ENCODE data around the gene BTC.
A peak's percentile ranks its signal among the peaks of the same experiment; 100 is the strongest.
"Not testable (repeated sequence)": the region's sequence is repeated elsewhere in the genome, so short reads cannot be mapped to it uniquely, and the experiment has no call there.

Gene BTC

DNA sequence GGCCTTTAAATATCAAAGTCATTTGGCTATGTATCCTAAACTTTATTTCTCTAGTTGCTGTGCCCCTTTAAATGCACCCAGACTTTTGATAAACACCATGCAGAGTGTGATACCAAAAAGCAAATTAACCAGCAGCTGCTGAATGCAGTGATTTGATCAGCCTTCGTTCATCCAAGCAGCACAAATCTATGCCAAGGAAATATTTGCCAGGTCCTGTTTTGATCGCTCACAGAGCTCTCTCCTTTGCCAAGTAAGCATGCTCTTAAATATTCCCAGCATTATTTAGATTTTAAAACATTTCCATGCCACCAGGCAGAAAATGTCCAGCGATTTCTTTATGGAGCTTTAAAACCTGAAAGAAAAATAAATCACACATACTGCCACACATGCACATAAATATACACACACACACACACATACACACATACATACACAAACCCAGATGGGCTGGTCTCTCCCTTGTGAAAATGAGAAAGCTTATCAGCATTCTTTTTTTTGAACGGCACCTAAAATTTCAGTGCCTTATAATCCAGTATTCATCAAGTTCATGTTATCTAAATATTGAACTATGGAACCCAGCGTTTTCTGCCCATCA lies 35.7 kb downstream of the BTC start:
- DNase-seq = no peak

DNA sequence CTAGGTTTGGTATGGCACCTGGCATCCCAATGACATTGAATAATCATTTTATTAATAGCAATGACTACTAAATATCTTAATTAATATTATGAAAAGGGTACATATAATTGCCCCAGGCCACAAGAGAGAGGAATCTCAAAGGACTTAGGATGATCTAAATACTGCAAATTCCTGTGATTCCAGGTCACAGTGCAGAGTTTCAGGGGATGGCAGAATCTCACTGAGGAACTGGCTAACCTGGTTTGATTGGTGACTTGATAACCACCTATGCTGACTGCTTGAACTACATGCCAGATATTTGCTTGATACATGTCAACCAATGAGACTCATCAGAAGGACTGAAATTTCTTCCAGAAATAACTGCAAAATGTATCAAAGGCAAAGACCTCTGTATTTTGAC lies 37.2 kb downstream of the BTC start:
- DNase-seq = no peak

DNA sequence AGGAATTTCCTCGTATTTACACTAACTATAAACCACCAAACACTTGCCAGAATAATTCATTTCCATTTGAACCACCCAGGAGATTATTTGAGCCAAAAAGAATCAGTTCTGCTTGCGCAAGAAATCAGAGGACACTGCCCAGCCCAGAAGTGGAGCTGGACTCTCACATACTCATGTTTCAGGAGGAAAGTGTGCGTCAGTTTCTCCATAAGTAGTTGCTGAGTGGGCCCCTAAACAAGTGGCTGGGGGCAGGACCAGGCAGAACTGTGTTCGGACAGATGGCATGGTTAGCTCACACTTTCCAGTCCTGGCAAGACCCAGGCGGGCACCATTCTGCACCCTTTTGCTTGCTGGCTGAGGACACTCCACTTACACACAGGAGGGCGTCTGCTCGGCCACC lies 38.8 kb downstream of the BTC start:
- no peak for DNase-seq

DNA sequence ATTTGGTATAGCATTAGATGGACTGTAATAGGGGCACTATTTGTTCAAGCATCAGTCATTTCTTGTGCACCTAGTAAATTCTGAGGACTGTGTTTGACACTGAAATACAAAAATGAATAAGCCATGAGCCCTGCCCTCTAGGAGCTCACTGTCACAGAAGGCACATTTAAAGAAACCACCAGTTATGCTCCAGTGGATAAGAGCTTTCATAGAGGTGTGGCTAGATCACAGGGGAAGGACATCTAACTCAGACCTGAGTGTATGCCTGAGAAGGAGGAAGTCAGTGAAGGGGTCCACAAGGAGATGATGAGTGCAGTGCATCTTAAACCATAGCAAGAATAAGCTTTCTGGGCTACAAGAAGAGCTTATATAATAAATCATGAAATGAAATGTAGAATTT lies 40.1 kb downstream of the BTC start:
- no peak for DNase-seq

DNA sequence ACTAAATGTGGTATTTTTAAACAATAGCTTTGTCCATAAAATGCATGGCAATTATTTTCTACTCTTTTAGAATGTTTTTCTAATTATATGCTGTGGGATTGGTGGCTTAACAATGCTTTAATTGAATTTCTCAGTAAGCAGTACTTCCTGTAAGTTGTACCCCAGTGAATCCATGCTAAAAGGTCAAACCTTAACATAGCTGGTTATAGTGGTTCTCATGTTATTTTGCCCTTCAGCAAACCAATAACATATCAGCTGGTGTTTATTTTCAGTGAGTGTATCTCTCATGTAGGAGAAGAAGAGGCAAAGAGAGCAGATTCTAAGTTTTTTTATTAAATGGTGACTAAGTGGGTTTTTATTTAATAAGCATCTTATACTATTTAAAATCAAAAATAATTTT lies 41.5 kb downstream of the BTC start:
- DNase-seq = no peak

DNA sequence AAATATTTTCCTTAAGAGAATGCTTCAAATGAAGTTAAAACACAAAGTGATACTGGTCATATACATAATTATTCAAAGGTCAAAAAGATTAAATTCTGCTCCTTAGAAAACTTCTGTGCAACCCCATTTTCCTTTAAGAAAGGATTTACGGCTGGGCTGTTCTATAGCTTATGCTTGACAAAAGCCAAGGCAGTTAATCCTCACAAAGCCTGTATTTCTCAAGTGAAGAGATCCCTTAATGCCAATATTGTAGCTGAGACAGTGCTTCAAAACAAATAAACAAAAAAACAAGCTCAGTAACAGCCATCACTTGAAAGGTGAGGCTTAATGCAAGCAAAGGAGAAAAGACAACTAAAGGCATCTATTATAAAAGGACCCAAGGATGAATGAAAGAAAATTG lies 42.5 kb downstream of the BTC start:
- no peak for DNase-seq

DNA sequence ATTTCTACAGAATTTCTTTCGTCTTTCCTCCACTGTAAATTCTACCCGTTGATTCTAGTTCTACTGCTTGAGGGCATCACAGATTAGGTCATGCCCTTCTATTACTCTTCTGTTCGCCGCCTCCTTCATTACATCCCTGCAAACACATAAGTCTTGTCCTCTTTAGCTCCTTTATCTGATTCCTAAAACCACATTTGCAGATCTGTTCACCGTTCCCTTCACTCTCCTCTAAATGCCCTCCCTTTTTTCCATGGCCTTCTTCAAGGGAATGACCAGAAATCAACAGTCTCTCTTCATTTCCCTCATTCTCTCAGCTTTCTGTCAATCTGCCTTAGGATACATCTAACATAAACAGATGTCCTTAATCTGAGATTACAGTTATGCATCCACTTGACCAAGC lies 43.1 kb downstream of the BTC start:
- no peak for DNase-seq

DNA sequence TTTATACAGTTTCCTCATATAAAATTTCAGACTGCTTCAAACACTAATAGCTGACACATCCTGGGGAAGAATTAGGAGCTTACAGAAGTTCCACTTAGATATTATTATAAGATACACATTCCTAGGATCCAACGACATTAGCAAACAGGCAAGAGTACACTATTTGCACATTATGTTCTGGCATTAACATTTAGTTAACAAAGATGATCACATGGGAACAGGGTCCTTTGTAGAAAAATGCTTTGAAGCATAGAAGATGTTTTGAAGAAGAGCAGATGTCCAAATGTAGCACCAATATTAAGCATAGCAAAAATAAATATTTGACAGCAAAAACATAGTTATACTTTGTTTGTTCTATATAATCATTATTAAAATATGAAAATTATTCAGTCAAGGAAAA lies 52.1 kb downstream of the BTC start:
- no peak for DNase-seq

DNA sequence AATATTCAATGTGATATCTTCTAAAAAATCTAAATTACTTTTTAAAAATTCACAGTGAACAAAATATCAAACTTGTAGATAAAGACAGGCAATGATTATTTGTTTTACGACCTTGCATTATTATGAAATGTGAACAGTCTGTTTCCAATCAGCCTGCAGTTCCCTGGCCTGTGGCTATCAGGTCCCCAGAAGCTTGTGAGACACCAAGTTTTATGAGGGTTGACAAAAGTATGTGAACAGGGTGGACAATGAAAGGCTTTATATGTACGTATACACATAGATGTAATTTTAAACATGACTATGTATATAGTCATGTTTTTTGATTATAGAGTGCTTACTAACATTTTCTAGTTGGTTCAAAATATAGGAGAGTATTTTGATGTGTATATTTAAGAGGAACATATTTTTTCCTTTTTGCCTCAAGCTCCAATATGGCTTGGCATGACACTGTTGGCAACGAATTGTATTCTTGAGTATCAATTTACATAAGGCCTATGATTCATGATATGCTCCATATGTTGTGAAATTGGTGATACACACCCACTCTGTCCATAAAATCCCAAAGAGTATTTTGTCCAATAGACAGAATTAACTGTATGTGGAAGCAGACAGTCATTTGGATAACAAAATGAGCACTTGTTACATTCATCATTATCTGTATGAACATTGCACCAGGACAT lies 55.7 kb downstream of the BTC start:
- peak in 2 of 58 donors; percentile 14 to 19 for DNase-seq

DNA sequence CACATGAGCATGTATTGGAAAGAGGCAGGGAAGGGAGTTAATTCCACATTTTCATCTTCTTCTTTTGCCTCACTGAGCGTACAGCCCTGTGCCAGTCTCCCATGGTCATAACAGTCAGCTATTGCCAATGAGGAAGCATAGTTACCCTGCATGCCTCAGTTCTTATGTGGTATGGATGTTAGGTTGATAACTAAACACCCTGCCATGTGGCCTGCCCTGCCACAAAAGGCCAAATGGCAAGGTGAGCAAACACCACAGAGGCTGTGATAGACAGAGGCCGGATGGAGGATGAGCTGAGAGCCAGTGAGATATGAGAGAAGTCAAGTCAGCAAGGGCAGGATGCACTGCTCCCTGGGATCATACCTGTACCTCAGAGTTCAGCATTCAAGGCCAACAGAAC lies 59.3 kb downstream of the BTC start:
- no peak for DNase-seq

DNA sequence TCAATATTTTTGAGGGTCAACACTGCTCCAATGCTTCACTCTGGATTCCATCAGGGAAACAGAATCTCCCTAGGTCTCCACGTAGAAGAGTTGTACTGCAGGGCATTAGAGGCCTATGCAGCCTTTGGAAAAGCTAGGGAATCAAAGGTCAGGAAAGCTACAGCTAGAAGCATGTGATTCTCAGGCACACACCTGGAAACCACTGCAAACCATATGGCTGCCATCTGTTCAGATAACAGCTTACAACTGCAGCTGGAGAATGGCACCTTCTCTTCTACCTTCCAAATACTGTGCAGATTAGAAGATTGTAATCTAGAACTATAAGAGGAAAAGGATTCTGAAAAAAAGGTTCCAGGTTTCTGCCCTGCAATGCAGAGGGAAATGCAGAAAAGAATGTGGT lies 60.6 kb downstream of the BTC start:
- DNase-seq = no peak

DNA sequence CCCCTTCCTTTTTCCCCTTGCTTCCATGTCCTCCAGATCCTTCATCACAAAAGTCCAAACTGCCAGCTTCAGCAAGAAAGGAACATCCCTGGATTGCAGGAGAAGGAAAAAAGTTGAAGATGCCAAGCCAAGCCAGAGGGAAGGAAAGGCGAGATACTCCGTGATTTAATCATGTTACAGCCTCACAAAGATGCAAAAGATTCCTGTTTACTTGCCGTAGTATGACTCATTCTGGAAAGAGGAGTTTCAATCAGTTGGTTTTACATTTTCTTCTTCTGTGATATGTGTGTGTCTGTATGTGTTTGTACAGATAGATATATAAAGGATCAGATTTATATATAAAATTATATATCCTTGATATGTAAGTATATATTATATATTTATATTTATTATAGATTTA lies 69.3 kb downstream of the BTC start:
- no peak for DNase-seq

DNA sequence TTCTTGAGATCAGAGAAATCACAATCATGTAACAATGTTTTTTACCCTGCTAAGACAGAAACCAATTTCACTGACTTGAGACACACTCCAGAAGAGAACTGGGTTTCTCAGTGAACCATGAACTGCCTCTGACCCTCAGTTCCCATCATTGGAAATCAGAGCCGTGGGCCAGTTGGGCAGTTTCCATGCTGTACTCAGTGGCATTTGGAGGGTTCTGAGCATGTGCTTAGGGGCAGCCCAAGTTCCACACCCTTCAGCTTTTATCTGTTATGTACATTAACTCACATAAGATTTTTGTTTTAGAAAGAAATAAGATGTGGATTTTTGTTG lies 77.9 kb downstream of the BTC start:
- no peak for DNase-seq

DNA sequence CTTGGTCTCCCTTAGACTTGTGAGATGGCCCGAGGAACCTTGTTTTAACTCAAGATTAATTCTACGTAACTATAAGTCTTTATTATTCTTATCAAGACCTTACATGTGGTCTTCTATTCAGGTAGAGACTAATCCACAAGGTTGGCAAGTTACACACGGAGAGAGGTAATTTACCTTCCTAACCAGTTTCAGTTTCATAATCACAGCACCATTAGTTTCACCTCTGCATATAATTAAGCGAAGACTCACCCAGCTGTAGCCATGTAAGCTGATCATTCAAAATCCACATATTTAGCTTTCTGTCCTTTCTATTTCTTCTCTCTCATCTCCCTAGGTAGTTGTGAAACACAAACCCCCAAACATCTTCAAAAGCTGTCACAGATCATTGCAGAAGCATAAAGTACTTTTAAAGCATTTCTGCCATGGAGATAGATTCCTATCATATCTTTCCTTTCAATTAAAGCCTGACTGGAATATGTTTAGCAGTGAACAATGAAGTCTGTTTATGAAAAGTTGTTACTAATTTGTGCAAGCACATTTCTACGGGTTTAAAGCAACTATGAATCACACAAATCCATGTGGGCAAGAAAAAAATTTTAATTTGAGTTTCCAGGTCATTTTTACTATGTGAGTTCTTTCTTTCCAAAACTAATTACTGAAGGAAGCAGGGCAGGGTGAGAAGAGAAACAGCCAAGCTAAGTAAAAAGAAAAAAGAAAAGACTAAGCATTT lies 78.5 kb downstream of the BTC start:
- DNase-seq = no peak

DNA sequence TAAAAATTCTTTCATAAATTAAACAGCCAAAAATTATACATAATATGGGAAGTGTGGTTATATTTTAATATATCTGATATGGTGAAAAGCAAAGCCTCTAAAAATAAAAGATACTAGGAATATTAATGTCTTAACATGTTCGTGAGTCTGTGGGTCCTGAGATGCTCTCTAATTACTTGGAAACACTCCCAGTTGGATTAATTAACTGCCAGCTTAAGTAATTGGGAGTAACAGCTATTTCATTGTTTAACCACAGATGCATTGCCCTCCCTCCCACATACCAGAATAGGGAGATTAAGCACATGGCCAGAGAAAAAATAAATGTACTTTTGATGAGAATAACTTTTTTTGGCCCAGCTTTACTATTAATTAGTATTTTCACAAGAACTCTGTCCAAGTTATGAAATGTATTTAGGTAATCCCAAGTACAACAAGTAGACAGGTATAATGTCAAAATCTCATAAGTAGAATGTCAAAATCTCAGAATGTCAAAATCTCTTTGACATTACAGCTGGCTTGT lies 79.7 kb downstream of the BTC start:
- DNase-seq = no peak

DNA sequence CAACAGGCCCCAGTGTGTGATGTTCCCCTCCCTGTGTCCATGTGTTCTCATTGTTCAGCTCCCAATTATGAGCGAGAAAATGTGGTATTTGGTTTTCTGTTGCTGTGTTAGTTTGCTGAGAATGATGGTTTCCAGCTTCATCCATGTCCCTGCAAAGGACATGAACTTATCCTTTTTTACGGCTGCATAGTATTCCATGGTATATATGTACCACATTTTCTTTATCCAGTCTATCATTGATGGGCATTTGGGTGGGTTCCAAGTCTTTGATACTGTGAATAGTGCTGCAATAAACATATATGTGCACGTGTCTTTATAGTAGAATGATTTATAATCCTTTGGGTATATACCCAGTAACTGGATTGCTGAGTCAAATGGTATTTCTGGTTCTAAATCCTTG lies 86.2 kb downstream of the BTC start:
- DNase-seq = not testable (repeated sequence)
